Smooth muscle cell (in vitro differentiated cells): ENCODE data around the gene CCDC28A. TPM values are rescaled to one million over a fixed set of nuclear protein-coding genes. Genes with fewer than 3 reads are reported as not detected.

Experiments used
- DNase-seq: peaks from one replicate; lab custom pipeline; 2025; ENCODE audit not compliant: unreplicated experiment; lab: John Stamatoyannopoulos, UW
- H2AFZ ChIP-seq: fragments of 200-600 bp; sonication (generic); 2 replicates; pipeline ENCODE4 v1.6.0; 2016; ENCODE audit warnings: antibody characterized with exemption, low read depth, mild to moderate bottlenecking
- H3F3A ChIP-seq: fragments of 200-600 bp; sonication (generic); 2 replicates; pipeline ENCODE4 v1.6.0; 2017; ENCODE audit warnings: antibody characterized with exemption, low read depth
- H3K27ac ChIP-seq: fragments of 200-600 bp; sonication (generic); 2 replicates; pipeline ENCODE4 v1.5.1; 2016; ENCODE audit warnings: low read depth, mild to moderate bottlenecking
- H3K27me3 ChIP-seq: fragments of 200-600 bp; sonication (generic); 2 replicates; pipeline ENCODE4 v1.6.1; 2016; ENCODE audit warnings: low read depth, mild to moderate bottlenecking
- H3K36me3 ChIP-seq: fragments of 200-600 bp; sonication (generic); 2 replicates; pipeline ENCODE4 v1.5.1; 2016; ENCODE audit warnings: low read depth
- H3K4me1 ChIP-seq: fragments of 200-600 bp; sonication (generic); 2 replicates; pipeline ENCODE4 v1.5.1; 2016; ENCODE audit warnings: low read depth
- H3K4me2 ChIP-seq: fragments of 200-600 bp; sonication (generic); 2 replicates; pipeline ENCODE4 v1.6.0; 2016; ENCODE audit warnings: mild to moderate bottlenecking
- H3K4me3 ChIP-seq: fragments of 200-600 bp; sonication (generic); 2 replicates; pipeline ENCODE4 v1.5.1; 2016; ENCODE audit warnings: mild to moderate bottlenecking
- H3K79me2 ChIP-seq: fragments of 200-600 bp; sonication (generic); 2 replicates; pipeline ENCODE4 v1.6.0; 2016; ENCODE audit warnings: low read depth, mild to moderate bottlenecking
- H3K9ac ChIP-seq: fragments of 200-600 bp; sonication (generic); 2 replicates; pipeline ENCODE4 v1.6.0; 2016; ENCODE audit warnings: low read depth
- H3K9me3 ChIP-seq: fragments of 200-600 bp; sonication (generic); replicated peaks from 2 replicates; pipeline ENCODE4 v1.5.1; 2016; ENCODE audit warnings: low read depth
- H4K20me1 ChIP-seq: fragments of 200-600 bp; sonication (generic); 2 replicates; pipeline ENCODE4 v1.6.0; 2016; ENCODE audit warnings: low read depth
- WGBS: methylation state at CpG from one replicate; pipeline ENCODE4 v1.1.7; 2016; ENCODE audit warnings: low lambda C conversion rate; 5-methylcytosine and 5-hydroxymethylcytosine counted together
- polyA plus RNA-seq: library from polyadenylated mRNA; unstranded; fragments of >200 nt; fragmentation: Nextera tagmentation; extraction: Ambion mirVana; gene quantifications from 2 replicates; pipeline ENCODE4 v1.2.1, GENCODE V29; 2016
- total RNA-seq: library from RNA; depleted of rRNA; stranded (reverse); fragments of >200 nt; gene quantifications from 2 replicates; pipeline ENCODE4 v1.2.3, GENCODE V29; 2014
- TF ChIP-seq, protein P1 (sequence below): fragments of 200-600 bp; sonication (generic); IDR thresholded peaks from 2 replicates; pipeline ENCODE4 v1.5.1; 2017; ENCODE audit warnings: borderline replicate concordance, mild to moderate bottlenecking, antibody characterized with exemption; ENCODE audit not compliant: insufficient read depth, poor library complexity, severe bottlenecking

The CCDC28A gene
- total and polyA plus RNA-seq, 2 experiments from 2014 or later = 9.5 to 12.3 TPM

DNA sequence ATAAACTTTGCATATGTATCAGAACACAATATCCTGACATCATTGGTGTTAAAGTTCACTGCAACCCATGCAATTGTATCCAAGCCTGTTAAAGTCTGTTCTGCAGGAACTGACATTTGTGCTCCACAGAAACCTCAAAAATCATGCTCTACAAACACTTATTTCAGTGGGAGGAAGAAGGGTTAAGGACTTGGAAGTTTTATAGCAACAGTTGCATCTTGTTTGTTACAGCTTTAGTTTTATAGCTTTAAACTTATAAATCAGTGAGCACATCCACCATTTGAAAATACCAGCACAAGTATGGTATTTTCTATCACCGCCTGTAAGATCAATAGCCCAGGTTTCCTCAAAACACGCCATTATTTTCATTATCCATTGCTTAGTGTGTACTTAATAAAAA, 23.2 kb downstream of the CCDC28A start:
- H3K36me3 ChIP-seq = no peaks in the 10 kb centered on the region
- H3K4me3 ChIP-seq = no peak overlapping the region
- H3K4me1 ChIP-seq = peaks cover 5% of the 10 kb centered on the region
- peak overlapping the region; percentile 95 for H3K4me2 ChIP-seq
- H3K27ac ChIP-seq = no peak overlapping the region
- no peaks in the 10 kb centered on the region for H3K9me3 ChIP-seq
- DNase-seq = no peak
- no peak overlapping the region for H2AFZ ChIP-seq
- H3K27me3 ChIP-seq = no peaks in the 10 kb centered on the region
- TF ChIP-seq, protein P1, sequence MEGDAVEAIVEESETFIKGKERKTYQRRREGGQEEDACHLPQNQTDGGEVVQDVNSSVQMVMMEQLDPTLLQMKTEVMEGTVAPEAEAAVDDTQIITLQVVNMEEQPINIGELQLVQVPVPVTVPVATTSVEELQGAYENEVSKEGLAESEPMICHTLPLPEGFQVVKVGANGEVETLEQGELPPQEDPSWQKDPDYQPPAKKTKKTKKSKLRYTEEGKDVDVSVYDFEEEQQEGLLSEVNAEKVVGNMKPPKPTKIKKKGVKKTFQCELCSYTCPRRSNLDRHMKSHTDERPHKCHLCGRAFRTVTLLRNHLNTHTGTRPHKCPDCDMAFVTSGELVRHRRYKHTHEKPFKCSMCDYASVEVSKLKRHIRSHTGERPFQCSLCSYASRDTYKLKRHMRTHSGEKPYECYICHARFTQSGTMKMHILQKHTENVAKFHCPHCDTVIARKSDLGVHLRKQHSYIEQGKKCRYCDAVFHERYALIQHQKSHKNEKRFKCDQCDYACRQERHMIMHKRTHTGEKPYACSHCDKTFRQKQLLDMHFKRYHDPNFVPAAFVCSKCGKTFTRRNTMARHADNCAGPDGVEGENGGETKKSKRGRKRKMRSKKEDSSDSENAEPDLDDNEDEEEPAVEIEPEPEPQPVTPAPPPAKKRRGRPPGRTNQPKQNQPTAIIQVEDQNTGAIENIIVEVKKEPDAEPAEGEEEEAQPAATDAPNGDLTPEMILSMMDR = no peak
- 92% methylated on average over 2 of the region's 2 CpGs for WGBS
- no peaks in the 10 kb centered on the region for H3F3A ChIP-seq
- H3K9ac ChIP-seq = no peak overlapping the region
- no peaks in the 10 kb centered on the region for H4K20me1 ChIP-seq
- H3K79me2 ChIP-seq = no peaks in the 10 kb centered on the region

DNA sequence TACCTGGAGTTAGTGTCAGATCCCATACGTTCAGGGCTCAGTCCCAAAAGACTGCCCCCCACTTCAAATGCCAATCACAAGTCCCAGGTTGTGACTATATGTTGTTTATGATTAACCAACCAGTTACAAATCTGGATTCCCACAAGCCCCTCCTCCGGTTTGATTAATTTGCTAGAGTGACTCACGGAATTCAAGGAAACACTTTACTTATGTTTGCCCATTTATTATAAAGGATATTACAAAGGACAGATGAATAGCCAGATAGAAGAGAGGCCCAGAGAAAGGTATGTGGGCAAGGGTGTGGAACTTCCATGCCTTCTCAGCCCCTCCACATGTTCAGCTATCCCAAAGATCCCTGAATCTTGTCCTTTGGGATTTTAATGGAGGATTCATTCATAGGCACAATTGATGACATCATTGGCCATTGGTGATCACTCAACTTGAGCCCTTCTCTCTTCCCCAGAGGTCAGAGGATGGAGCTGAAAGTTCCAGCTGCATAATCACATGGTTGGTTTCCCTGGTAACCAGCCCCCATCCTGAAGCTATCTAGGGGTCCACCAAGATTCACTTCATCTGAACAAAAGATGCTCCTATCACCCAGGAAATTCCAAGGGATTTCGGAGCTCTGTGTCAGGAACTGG, 24.4 kb downstream of the CCDC28A start:
- DNase-seq = no peak
- no peak overlapping the region for H3K27ac ChIP-seq
- H3K4me1 ChIP-seq = peaks cover 5% of the 10 kb centered on the region
- no peaks in the 10 kb centered on the region for H3K9me3 ChIP-seq
- TF ChIP-seq, protein P1 = no peak
- H4K20me1 ChIP-seq = no peaks in the 10 kb centered on the region
- H3K4me2 ChIP-seq = no peak overlapping the region
- H3K36me3 ChIP-seq = no peaks in the 10 kb centered on the region
- H3K79me2 ChIP-seq = no peaks in the 10 kb centered on the region
- H2AFZ ChIP-seq = no peak overlapping the region
- no peak overlapping the region for H3K4me3 ChIP-seq
- no peaks in the 10 kb centered on the region for H3F3A ChIP-seq
- H3K9ac ChIP-seq = no peak overlapping the region
- 91% methylated on average over 4 of the region's 4 CpGs for WGBS
- no peaks in the 10 kb centered on the region for H3K27me3 ChIP-seq

- TF ChIP-seq, protein P1 = no peak
- Histone ChIP-seq H3K79me2 (no peaks in the 10 kb centered on the region), H3K27me3 (no peaks in the 10 kb centered on the region), H3K9ac (no peak overlapping the region), H3K4me3 (no peak overlapping the region), H3K27ac (no peak overlapping the region), H3F3A (no peaks in the 10 kb centered on the region), H2AFZ (no peak overlapping the region), H3K4me1 (peaks cover 1% of the 10 kb centered on the region), H3K4me2 (no peak overlapping the region), H4K20me1 (no peaks in the 10 kb centered on the region), H3K36me3 (no peaks in the 10 kb centered on the region), H3K9me3 (no peaks in the 10 kb centered on the region)
- DNase-seq = no peak
- 60% methylated on average over 2 of the region's 2 CpGs for WGBS
Measured at GRCh38 chr6:138800377-138801150, 27.0 kb downstream of the CCDC28A start.
